ENCODE results near the gene ESF1.

DNA sequence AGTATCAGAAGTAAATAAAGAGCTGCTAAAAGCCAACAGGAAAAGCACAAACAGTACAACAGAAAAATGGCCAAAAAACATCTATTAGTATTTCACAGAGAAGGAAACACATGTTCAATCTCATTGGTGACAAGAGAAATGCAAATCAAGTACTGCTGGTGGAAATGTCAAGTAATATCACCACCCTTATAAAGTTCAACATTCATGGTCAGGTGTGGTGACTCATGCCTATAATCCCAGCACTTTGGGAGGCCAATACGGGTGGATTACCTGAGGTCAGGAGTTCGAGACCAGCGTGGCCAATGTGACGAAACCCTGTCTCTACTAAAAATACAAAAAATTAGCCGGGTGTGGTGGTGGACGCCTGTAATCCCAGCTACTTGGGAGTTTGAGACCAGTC is 42.8 kb downstream of the ESF1 start:
- TF ChIP-seq, protein P1, sequence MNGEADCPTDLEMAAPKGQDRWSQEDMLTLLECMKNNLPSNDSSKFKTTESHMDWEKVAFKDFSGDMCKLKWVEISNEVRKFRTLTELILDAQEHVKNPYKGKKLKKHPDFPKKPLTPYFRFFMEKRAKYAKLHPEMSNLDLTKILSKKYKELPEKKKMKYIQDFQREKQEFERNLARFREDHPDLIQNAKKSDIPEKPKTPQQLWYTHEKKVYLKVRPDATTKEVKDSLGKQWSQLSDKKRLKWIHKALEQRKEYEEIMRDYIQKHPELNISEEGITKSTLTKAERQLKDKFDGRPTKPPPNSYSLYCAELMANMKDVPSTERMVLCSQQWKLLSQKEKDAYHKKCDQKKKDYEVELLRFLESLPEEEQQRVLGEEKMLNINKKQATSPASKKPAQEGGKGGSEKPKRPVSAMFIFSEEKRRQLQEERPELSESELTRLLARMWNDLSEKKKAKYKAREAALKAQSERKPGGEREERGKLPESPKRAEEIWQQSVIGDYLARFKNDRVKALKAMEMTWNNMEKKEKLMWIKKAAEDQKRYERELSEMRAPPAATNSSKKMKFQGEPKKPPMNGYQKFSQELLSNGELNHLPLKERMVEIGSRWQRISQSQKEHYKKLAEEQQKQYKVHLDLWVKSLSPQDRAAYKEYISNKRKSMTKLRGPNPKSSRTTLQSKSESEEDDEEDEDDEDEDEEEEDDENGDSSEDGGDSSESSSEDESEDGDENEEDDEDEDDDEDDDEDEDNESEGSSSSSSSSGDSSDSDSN (IDR thresholded peaks at IDR 0.05; ENCODE audit: borderline replicate concordance in 1 of 2, low read depth in 2 of 2, low read length in 2 of 2), result no peak
- no peak for TF ChIP-seq TAF1 (IDR thresholded peaks at IDR 0.05; ENCODE audit: control insufficient read depth, extremely low read depth, insufficient read depth, low read length, severe bottlenecking)
- TF ChIP-seq POLR2A (conservative IDR thresholded peaks at IDR 0.05), result no peak
- TF ChIP-seq, protein P2, sequence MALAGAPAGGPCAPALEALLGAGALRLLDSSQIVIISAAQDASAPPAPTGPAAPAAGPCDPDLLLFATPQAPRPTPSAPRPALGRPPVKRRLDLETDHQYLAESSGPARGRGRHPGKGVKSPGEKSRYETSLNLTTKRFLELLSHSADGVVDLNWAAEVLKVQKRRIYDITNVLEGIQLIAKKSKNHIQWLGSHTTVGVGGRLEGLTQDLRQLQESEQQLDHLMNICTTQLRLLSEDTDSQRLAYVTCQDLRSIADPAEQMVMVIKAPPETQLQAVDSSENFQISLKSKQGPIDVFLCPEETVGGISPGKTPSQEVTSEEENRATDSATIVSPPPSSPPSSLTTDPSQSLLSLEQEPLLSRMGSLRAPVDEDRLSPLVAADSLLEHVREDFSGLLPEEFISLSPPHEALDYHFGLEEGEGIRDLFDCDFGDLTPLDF (CRISPR knock-in tag; IDR thresholded peaks at IDR 0.05), result no peak
- TF ChIP-seq GATA2 (CRISPR knock-in tag; IDR thresholded peaks at IDR 0.05), result no peak
- TF ChIP-seq JUND (IDR thresholded peaks at IDR 0.05; ENCODE audit: borderline replicate concordance, low read depth, low read length), result no peak
- no peak for TF ChIP-seq JUND (tag; IDR thresholded peaks at IDR 0.05; ENCODE audit: borderline replicate concordance, low read depth, low read length)
- TF ChIP-seq FOXP1 (CRISPR knock-in tag; IDR thresholded peaks at IDR 0.05), result no peak
- TF ChIP-seq, protein P3, sequence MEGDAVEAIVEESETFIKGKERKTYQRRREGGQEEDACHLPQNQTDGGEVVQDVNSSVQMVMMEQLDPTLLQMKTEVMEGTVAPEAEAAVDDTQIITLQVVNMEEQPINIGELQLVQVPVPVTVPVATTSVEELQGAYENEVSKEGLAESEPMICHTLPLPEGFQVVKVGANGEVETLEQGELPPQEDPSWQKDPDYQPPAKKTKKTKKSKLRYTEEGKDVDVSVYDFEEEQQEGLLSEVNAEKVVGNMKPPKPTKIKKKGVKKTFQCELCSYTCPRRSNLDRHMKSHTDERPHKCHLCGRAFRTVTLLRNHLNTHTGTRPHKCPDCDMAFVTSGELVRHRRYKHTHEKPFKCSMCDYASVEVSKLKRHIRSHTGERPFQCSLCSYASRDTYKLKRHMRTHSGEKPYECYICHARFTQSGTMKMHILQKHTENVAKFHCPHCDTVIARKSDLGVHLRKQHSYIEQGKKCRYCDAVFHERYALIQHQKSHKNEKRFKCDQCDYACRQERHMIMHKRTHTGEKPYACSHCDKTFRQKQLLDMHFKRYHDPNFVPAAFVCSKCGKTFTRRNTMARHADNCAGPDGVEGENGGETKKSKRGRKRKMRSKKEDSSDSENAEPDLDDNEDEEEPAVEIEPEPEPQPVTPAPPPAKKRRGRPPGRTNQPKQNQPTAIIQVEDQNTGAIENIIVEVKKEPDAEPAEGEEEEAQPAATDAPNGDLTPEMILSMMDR (IDR thresholded peaks at IDR 0.05 in 2 of 3, conservative IDR thresholded peaks at IDR 0.05 in 1 of 3; ENCODE audit: insufficient read depth in 2 of 3, low read depth in 1 of 3, low read length in 3 of 3), result no peak
- TF ChIP-seq NR3C1 (CRISPR knock-in tag; IDR thresholded peaks at IDR 0.05), result no peak
- TF ChIP-seq YY1 (IDR thresholded peaks at IDR 0.05; ENCODE audit: borderline replicate concordance in 1 of 3, control insufficient read depth in 1 of 3, extremely low read depth in 1 of 3, insufficient read depth in 3 of 3, insufficient read length in 1 of 3, insufficient replicate concordance in 2 of 3, low read depth in 1 of 3, low read length in 2 of 3), result no peak
- no peak for TF ChIP-seq FOXJ3 (CRISPR knock-in tag; IDR thresholded peaks at IDR 0.05)
- no peak for TF ChIP-seq ZNF707 (CRISPR knock-in tag; conservative IDR thresholded peaks at IDR 0.05)
- TF ChIP-seq, protein P4, sequence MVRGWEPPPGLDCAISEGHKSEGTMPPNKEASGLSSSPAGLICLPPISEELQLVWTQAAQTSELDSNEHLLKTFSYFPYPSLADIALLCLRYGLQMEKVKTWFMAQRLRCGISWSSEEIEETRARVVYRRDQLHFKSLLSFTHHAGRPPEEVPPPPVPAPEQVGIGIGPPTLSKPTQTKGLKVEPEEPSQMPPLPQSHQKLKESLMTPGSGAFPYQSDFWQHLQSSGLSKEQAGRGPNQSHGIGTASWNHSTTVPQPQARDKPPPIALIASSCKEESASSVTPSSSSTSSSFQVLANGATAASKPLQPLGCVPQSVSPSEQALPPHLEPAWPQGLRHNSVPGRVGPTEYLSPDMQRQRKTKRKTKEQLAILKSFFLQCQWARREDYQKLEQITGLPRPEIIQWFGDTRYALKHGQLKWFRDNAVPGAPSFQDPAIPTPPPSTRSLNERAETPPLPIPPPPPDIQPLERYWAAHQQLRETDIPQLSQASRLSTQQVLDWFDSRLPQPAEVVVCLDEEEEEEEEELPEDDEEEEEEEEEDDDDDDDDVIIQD (CRISPR knock-in tag; IDR thresholded peaks at IDR 0.05), result no peak

Data from K562 (cell line).